GM15510 (cell line): Measurements from ENCODE around the gene DEDD2.

Source experiments
- POLR2A ChIP-seq: IDR thresholded peaks from 3 replicates; pipeline ENCODE4 v1.6.1; 2011; ENCODE audit warnings: borderline replicate concordance; ENCODE audit not compliant: insufficient read length; ENCODE audit errors: extremely low read depth

DEDD2 gene

GRCh38 chr19:42176649-42176989 is 40.9 kb downstream of the DEDD2 start:
- no peak for TF ChIP-seq POLR2A

- TF ChIP-seq POLR2A = no peak
These were observed 41.4 kb downstream of the DEDD2 start for GRCh38 chr19:42175952-42176648.

- no peak for TF ChIP-seq POLR2A
These were observed 42.3 kb downstream of the DEDD2 start for GRCh38 chr19:42174958-42175734.

- no peak for TF ChIP-seq POLR2A
These were observed 43.3 kb downstream of the DEDD2 start for GRCh38 chr19:42174188-42174587.

GRCh38 chr19:42173695-42174094 is 43.8 kb downstream of the DEDD2 start:
- TF ChIP-seq POLR2A = no peak

- no peak for TF ChIP-seq POLR2A
These were observed 45.2 kb downstream of the DEDD2 start for GRCh38 chr19:42172261-42172660.

GRCh38 chr19:42170715-42171114 is 46.8 kb downstream of the DEDD2 start:
- no peak for TF ChIP-seq POLR2A

GRCh38 chr19:42169486-42170413 is 47.7 kb downstream of the DEDD2 start:
- TF ChIP-seq POLR2A = no peak

- no peak for TF ChIP-seq POLR2A
These were observed 49.3 kb downstream of the DEDD2 start for GRCh38 chr19:42168206-42168605.

- no peak for TF ChIP-seq POLR2A
These were observed 51.2 kb downstream of the DEDD2 start for GRCh38 chr19:42166316-42166715.

- no peak for TF ChIP-seq POLR2A
These were observed 52.3 kb downstream of the DEDD2 start for GRCh38 chr19:42165146-42165545.

- no peak for TF ChIP-seq POLR2A
These were observed 55.7 kb downstream of the DEDD2 start for GRCh38 chr19:42161616-42162263.

- no peak for TF ChIP-seq POLR2A
These were observed 57.5 kb downstream of the DEDD2 start for GRCh38 chr19:42159942-42160341.

GRCh38 chr19:42158926-42159325 is 58.6 kb downstream of the DEDD2 start:
- no peak for TF ChIP-seq POLR2A

GRCh38 chr19:42156571-42156970 is 60.9 kb downstream of the DEDD2 start:
- TF ChIP-seq POLR2A = no peak
